Hepatocyte (in vitro differentiated cells): ENCODE measurements around the gene FAM120A. TPM values are rescaled to one million over a fixed set of nuclear protein-coding genes. Genes with fewer than 3 reads are reported as not detected.

ENCODE experiments used
- DNase-seq: peaks from one replicate; pipeline ENCODE4 v3.0.0-alpha.2; 2016; ENCODE audit warnings: low spot score
- H2AFZ ChIP-seq: fragments of 200-600 bp; sonication (generic); 2 replicates; pipeline ENCODE4 v1.6.0; 2016; ENCODE audit warnings: antibody characterized with exemption, mild to moderate bottlenecking
- H3K27ac ChIP-seq: fragments of 200-600 bp; sonication (generic); 2 replicates; pipeline ENCODE4 v1.5.1; 2016; ENCODE audit warnings: mild to moderate bottlenecking
- H3K27me3 ChIP-seq: fragments of 200-600 bp; sonication (generic); 2 replicates; pipeline ENCODE4 v1.6.1; 2016
- H3K36me3 ChIP-seq: fragments of 200-600 bp; sonication (generic); replicated peaks from 2 replicates; pipeline ENCODE4 v1.5.1; 2016; ENCODE audit warnings: low read depth; ENCODE audit not compliant: insufficient read depth
- H3K4me1 ChIP-seq: fragments of 200-600 bp; sonication (generic); 2 replicates; pipeline ENCODE4 v1.5.1; 2016; ENCODE audit warnings: mild to moderate bottlenecking, moderate library complexity; ENCODE audit not compliant: insufficient read depth
- H3K4me2 ChIP-seq: fragments of 200-600 bp; sonication (generic); 2 replicates; pipeline ENCODE4 v1.6.0; 2016
- H3K4me3 ChIP-seq: fragments of 200-600 bp; sonication (generic); 2 replicates; pipeline ENCODE4 v1.5.1; 2016; ENCODE audit warnings: mild to moderate bottlenecking
- H3K79me2 ChIP-seq: fragments of 200-600 bp; sonication (generic); 2 replicates; pipeline ENCODE4 v1.6.0; 2017; ENCODE audit warnings: mild to moderate bottlenecking
- H3K9me2 ChIP-seq: fragments of 200-600 bp; sonication (generic); replicated peaks from 2 replicates; pipeline ENCODE4 v1.6.0; 2017; ENCODE audit warnings: mild to moderate bottlenecking; ENCODE audit not compliant: insufficient read depth
- H3K9me3 ChIP-seq: fragments of 200-600 bp; sonication (generic); 2 replicates; pipeline ENCODE4 v1.5.1; 2016; ENCODE audit warnings: low read depth, mild to moderate bottlenecking
- H4K20me1 ChIP-seq: fragments of 200-600 bp; sonication (generic); 2 replicates; pipeline ENCODE4 v1.6.0; 2016; ENCODE audit warnings: mild to moderate bottlenecking; ENCODE audit not compliant: insufficient read depth, poor library complexity, severe bottlenecking
- EZH2 ChIP-seq: fragments of 200-600 bp; sonication (generic); IDR thresholded peaks from 2 replicates; pipeline ENCODE4 v1.6.1; 2016; ENCODE audit warnings: antibody characterized with exemption, mild to moderate bottlenecking, borderline replicate concordance
- EZH2phosphoT487 ChIP-seq: fragments of 200-600 bp; sonication (generic); IDR thresholded peaks from one replicate; pipeline ENCODE4 v1.6.1; 2018; ENCODE audit warnings: antibody characterized with exemption, mild to moderate bottlenecking, low read depth, moderate library complexity; ENCODE audit not compliant: unreplicated experiment, severe bottlenecking
- WGBS: methylation state at CpG from one replicate; pipeline ENCODE4 v1.1.6; 2016; ENCODE audit warnings: low lambda C conversion rate; ENCODE audit errors: missing lambda C conversion rate; 5-methylcytosine and 5-hydroxymethylcytosine counted together
- polyA plus RNA-seq: library from polyadenylated mRNA; unstranded; fragments of >200 nt; fragmentation: Nextera tagmentation; extraction: Ambion mirVana; gene quantifications from 2 replicates; pipeline ENCODE4 v1.2.1, GENCODE V29; 2016
- total RNA-seq: library from RNA; depleted of rRNA; stranded (reverse); fragments of >200 nt; gene quantifications from 2 replicates; pipeline ENCODE4 v1.2.3, GENCODE V29; 2014
- TF ChIP-seq, protein P1 (sequence below): fragments of 200-600 bp; sonication (generic); IDR thresholded peaks from 2 replicates; pipeline ENCODE4 v1.5.1; 2016; ENCODE audit warnings: antibody characterized with exemption, mild to moderate bottlenecking; ENCODE audit not compliant: poor library complexity

The FAM120A gene
- total and polyA plus RNA-seq, 2 experiments from 2014 or later: 16.0 to 49.3 TPM

- peak; percentile 25 for DNase-seq
- H3K27me3 ChIP-seq: no peaks in the 10 kb centered on the region
- peak overlapping the region; percentile 51 for H3K27ac ChIP-seq
- peak overlapping the region; percentile 51 for H3K4me2 ChIP-seq
- no peaks in the 10 kb centered on the region for H3K9me2 ChIP-seq
- no peaks in the 10 kb centered on the region for H3K36me3 ChIP-seq
- H3K9me3 ChIP-seq: no peaks in the 10 kb centered on the region
- peak overlapping the region; percentile 28 for H2AFZ ChIP-seq
- no peak overlapping the region for H3K4me3 ChIP-seq
- H4K20me1 ChIP-seq: no peaks in the 10 kb centered on the region
- no peaks in the 10 kb centered on the region for H3K79me2 ChIP-seq
- H3K4me1 ChIP-seq: no peaks in the 10 kb centered on the region
- 40% methylated on average over 5 of the region's 5 CpGs for WGBS
- TF ChIP-seq, protein P1, sequence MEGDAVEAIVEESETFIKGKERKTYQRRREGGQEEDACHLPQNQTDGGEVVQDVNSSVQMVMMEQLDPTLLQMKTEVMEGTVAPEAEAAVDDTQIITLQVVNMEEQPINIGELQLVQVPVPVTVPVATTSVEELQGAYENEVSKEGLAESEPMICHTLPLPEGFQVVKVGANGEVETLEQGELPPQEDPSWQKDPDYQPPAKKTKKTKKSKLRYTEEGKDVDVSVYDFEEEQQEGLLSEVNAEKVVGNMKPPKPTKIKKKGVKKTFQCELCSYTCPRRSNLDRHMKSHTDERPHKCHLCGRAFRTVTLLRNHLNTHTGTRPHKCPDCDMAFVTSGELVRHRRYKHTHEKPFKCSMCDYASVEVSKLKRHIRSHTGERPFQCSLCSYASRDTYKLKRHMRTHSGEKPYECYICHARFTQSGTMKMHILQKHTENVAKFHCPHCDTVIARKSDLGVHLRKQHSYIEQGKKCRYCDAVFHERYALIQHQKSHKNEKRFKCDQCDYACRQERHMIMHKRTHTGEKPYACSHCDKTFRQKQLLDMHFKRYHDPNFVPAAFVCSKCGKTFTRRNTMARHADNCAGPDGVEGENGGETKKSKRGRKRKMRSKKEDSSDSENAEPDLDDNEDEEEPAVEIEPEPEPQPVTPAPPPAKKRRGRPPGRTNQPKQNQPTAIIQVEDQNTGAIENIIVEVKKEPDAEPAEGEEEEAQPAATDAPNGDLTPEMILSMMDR: no peak
- no peak for TF ChIP-seq EZH2phosphoT487
- no peak for TF ChIP-seq EZH2
These were observed 19.9 kb upstream of the FAM120A start for GRCh38 chr9:93431539-93432105.

GRCh38 chr9:93432964-93433363 is 18.5 kb upstream of the FAM120A start:
- no peak overlapping the region for H3K4me2 ChIP-seq
- TF ChIP-seq EZH2 (no peak), EZH2phosphoT487 (no peak)
- TF ChIP-seq, protein P1: no peak

GRCh38 chr9:93434056-93434455 is 17.4 kb upstream of the FAM120A start:
- H3K4me1 ChIP-seq: no peaks in the 10 kb centered on the region
- no peaks in the 10 kb centered on the region for H4K20me1 ChIP-seq
- H3K9me2 ChIP-seq: no peaks in the 10 kb centered on the region
- no peaks in the 10 kb centered on the region for H3K9me3 ChIP-seq
- no peak for TF ChIP-seq EZH2phosphoT487
- TF ChIP-seq EZH2: no peak
- TF ChIP-seq, protein P1: no peak
- WGBS: 95% methylated on average over 3 of the region's 3 CpGs
- H3K79me2 ChIP-seq: no peaks in the 10 kb centered on the region
- H3K36me3 ChIP-seq: no peaks in the 10 kb centered on the region
- no peak overlapping the region for H3K27ac ChIP-seq
- H2AFZ ChIP-seq: no peak overlapping the region
- no peak overlapping the region for H3K4me2 ChIP-seq
- H3K4me3 ChIP-seq: no peak overlapping the region
- DNase-seq: no peak
- H3K27me3 ChIP-seq: no peaks in the 10 kb centered on the region

More at GRCh38 chr9:93432964-93433363, 18.5 kb upstream of the FAM120A start:
- DNase-seq: no peak
- H3K36me3 ChIP-seq: no peaks in the 10 kb centered on the region
- no peaks in the 10 kb centered on the region for H3K27me3 ChIP-seq
- no peak overlapping the region for H3K27ac ChIP-seq
- H3K4me3 ChIP-seq: no peak overlapping the region
- no peaks in the 10 kb centered on the region for H3K9me2 ChIP-seq
- H2AFZ ChIP-seq: no peak overlapping the region
- 95% methylated on average over 1 of the region's 1 CpG for WGBS
- no peaks in the 10 kb centered on the region for H3K79me2 ChIP-seq
- no peaks in the 10 kb centered on the region for H3K4me1 ChIP-seq
- H4K20me1 ChIP-seq: no peaks in the 10 kb centered on the region
- no peaks in the 10 kb centered on the region for H3K9me3 ChIP-seq

DNA sequence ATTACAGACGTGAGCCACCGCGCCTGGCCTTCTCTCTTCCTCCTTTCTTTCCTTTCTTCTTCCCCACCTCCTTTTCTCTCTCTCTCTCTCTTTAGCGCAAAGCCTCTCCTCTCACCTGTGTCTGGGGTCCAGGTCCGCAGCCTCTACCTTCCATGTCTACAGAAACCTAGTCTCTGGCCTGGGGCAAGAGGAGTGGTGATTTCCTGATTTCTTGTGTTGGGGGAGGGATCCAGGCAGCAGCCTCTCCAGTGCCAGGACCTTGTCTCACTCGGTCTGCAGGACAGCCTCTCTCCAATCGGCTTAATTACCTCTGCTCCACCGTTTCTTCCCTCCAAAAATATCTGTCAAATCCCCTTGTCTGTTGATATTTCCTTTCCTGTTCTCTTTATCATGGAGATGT is 16.1 kb upstream of the FAM120A start:
- no peak overlapping the region for H3K27ac ChIP-seq
- H3K4me3 ChIP-seq: no peak overlapping the region
- no peaks in the 10 kb centered on the region for H3K36me3 ChIP-seq
- H3K4me1 ChIP-seq: no peaks in the 10 kb centered on the region
- TF ChIP-seq, protein P1: no peak
- TF ChIP-seq EZH2phosphoT487 (no peak), EZH2 (no peak)
- H3K9me3 ChIP-seq: no peaks in the 10 kb centered on the region
- H3K9me2 ChIP-seq: no peaks in the 10 kb centered on the region
- no peaks in the 10 kb centered on the region for H3K27me3 ChIP-seq
- H3K4me2 ChIP-seq: no peak overlapping the region
- no peaks in the 10 kb centered on the region for H3K79me2 ChIP-seq
- WGBS: 74% methylated on average over 7 of the region's 8 CpGs
- DNase-seq: no peak
- H4K20me1 ChIP-seq: no peaks in the 10 kb centered on the region
- H2AFZ ChIP-seq: no peak overlapping the region
